ENCODE data around the gene CYB561D1. TPM values are rescaled to one million over a fixed set of nuclear protein-coding genes. Genes with fewer than 3 reads are reported as not detected.
"Not testable (repeated sequence)": the region's sequence is repeated elsewhere in the genome, so short reads cannot be mapped to it uniquely, and the experiment has no call there.

CYB561D1 gene
- total RNA-seq, 1 donor from 2014 or later: 4.2 TPM

- Histone ChIP-seq H3K4me1 (ENCODE audit: control insufficient read depth in 3 of 3, insufficient read depth in 3 of 3, low read length in 3 of 3) (peaks cover 33 to 45% (median 41%) of the 10 kb centered on the region in 3 donors), H3K36me3 (ENCODE audit: control insufficient read depth in 3 of 3, insufficient read depth in 3 of 3, low read length in 3 of 3) (peaks cover 0 to 3% (median 0%) of the 10 kb centered on the region in 3 donors), H3K27me3 (ENCODE audit: control insufficient read depth in 3 of 3, insufficient read depth in 3 of 3, low read length in 3 of 3) (peaks cover 0 to 4% (median 0%) of the 10 kb centered on the region in 3 donors), H3K9me3 (ENCODE audit: control insufficient read depth in 3 of 3, low read length in 3 of 3) (no peaks in the 10 kb centered on the region), H3K27ac (ENCODE audit: low read depth, low read length) (peak overlapping the region; percentile 80), H3K9ac (ENCODE audit: low read depth in 1 of 3, low read length in 3 of 3) (peak overlapping the region; percentile 71 to 87 (median 85)), H3K4me3 (ENCODE audit: low read length in 3 of 3) (peak overlapping the region; percentile 84 to 87 (median 85))
Measured at GRCh38 chr1:109467301-109467777, 26.6 kb upstream of the CYB561D1 start.

GRCh38 chr1:109468061-109468460, 25.8 kb upstream of the CYB561D1 start:
- Histone ChIP-seq H3K9ac (ENCODE audit: low read depth in 1 of 3, low read length in 3 of 3) (peak overlapping the region; percentile 71 to 87 (median 85)), H3K4me1 (ENCODE audit: control insufficient read depth in 3 of 3, insufficient read depth in 3 of 3, low read length in 3 of 3) (peaks cover 39 to 51% (median 48%) of the 10 kb centered on the region in 3 donors), H3K4me3 (ENCODE audit: low read length in 3 of 3) (peak overlapping the region; percentile 84 to 87 (median 85)), H3K36me3 (ENCODE audit: control insufficient read depth in 3 of 3, insufficient read depth in 3 of 3, low read length in 3 of 3) (peaks cover 0 to 3% (median 0%) of the 10 kb centered on the region in 3 donors), H3K9me3 (ENCODE audit: control insufficient read depth in 3 of 3, low read length in 3 of 3) (no peaks in the 10 kb centered on the region), H3K27me3 (ENCODE audit: control insufficient read depth in 3 of 3, insufficient read depth in 3 of 3, low read length in 3 of 3) (peaks cover 0 to 4% (median 0%) of the 10 kb centered on the region in 3 donors), H3K27ac (ENCODE audit: low read depth, low read length) (peak overlapping the region; percentile 80)

- Histone ChIP-seq H3K4me3 (ENCODE audit: low read length in 3 of 3) (peak overlapping the region; percentile 84 to 87 (median 85)), H3K27ac (ENCODE audit: low read depth, low read length) (peak overlapping the region; percentile 80), H3K4me1 (ENCODE audit: control insufficient read depth in 3 of 3, insufficient read depth in 3 of 3, low read length in 3 of 3) (peaks cover 47 to 59% (median 55%) of the 10 kb centered on the region in 3 donors), H3K9ac (ENCODE audit: low read depth in 1 of 3, low read length in 3 of 3) (peak overlapping the region; percentile 54 to 87 (median 71)), H3K27me3 (ENCODE audit: control insufficient read depth in 3 of 3, insufficient read depth in 3 of 3, low read length in 3 of 3) (peaks cover 0 to 2% (median 0%) of the 10 kb centered on the region in 3 donors), H3K36me3 (ENCODE audit: control insufficient read depth in 3 of 3, insufficient read depth in 3 of 3, low read length in 3 of 3) (peaks cover 0 to 3% (median 0%) of the 10 kb centered on the region in 3 donors), H3K9me3 (ENCODE audit: control insufficient read depth in 3 of 3, low read length in 3 of 3) (no peaks in the 10 kb centered on the region)
Measured at GRCh38 chr1:109468903-109469302, 25.0 kb upstream of the CYB561D1 start.

GRCh38 chr1:109470245-109470644, 23.6 kb upstream of the CYB561D1 start:
- H3K36me3 ChIP-seq (ENCODE audit: control insufficient read depth in 3 of 3, insufficient read depth in 3 of 3, low read length in 3 of 3): peaks cover 3 to 9% (median 6%) of the 10 kb centered on the region in 3 donors
- no peaks in the 10 kb centered on the region for H3K27me3 ChIP-seq (ENCODE audit: control insufficient read depth in 3 of 3, insufficient read depth in 3 of 3, low read length in 3 of 3)
- H3K9ac ChIP-seq (ENCODE audit: low read depth in 1 of 3, low read length in 3 of 3): peak overlapping the region in 2 of 3 donors; percentile 30 to 54
- H3K4me1 ChIP-seq (ENCODE audit: control insufficient read depth in 3 of 3, insufficient read depth in 3 of 3, low read length in 3 of 3): peaks cover 54 to 73% (median 67%) of the 10 kb centered on the region in 3 donors
- peak overlapping the region; percentile 80 for H3K27ac ChIP-seq (ENCODE audit: low read depth, low read length)
- H3K4me3 ChIP-seq (ENCODE audit: low read length in 3 of 3): peak overlapping the region; percentile 10 to 52 (median 31)
- H3K9me3 ChIP-seq (ENCODE audit: control insufficient read depth in 3 of 3, low read length in 3 of 3): no peaks in the 10 kb centered on the region

- Histone ChIP-seq H3K9ac (ENCODE audit: low read depth in 1 of 3, low read length in 3 of 3) (peak overlapping the region in 2 of 3 donors; percentile 7 to 20), H3K4me3 (ENCODE audit: low read length in 3 of 3) (peak overlapping the region in 1 of 3 donors; percentile 15), H3K27me3 (ENCODE audit: control insufficient read depth in 3 of 3, insufficient read depth in 3 of 3, low read length in 3 of 3) (no peaks in the 10 kb centered on the region), H3K4me1 (ENCODE audit: control insufficient read depth in 3 of 3, insufficient read depth in 3 of 3, low read length in 3 of 3) (peaks cover 68 to 93% (median 76%) of the 10 kb centered on the region in 3 donors), H3K27ac (ENCODE audit: low read depth, low read length) (peak overlapping the region; percentile 39), H3K36me3 (ENCODE audit: control insufficient read depth in 3 of 3, insufficient read depth in 3 of 3, low read length in 3 of 3) (peaks cover 25 to 34% (median 27%) of the 10 kb centered on the region in 3 donors), H3K9me3 (ENCODE audit: control insufficient read depth in 3 of 3, low read length in 3 of 3) (no peaks in the 10 kb centered on the region)
Measured at GRCh38 chr1:109472779-109473178, 21.1 kb upstream of the CYB561D1 start.

- not testable (repeated sequence) for H3K9me3 ChIP-seq (ENCODE audit: control insufficient read depth in 3 of 3, low read length in 3 of 3); H3K27me3 ChIP-seq (ENCODE audit: control insufficient read depth in 3 of 3, insufficient read depth in 3 of 3, low read length in 3 of 3)
- peak overlapping the region in 2 of 3 donors; percentile 9 to 15 for H3K4me3 ChIP-seq (ENCODE audit: low read length in 3 of 3)
- peaks cover 32 to 41% (median 34%) of the 10 kb centered on the region in 3 donors for H3K36me3 ChIP-seq (ENCODE audit: control insufficient read depth in 3 of 3, insufficient read depth in 3 of 3, low read length in 3 of 3)
- H3K27ac ChIP-seq (ENCODE audit: low read depth, low read length): peak overlapping the region; percentile 39
- H3K4me1 ChIP-seq (ENCODE audit: control insufficient read depth in 3 of 3, insufficient read depth in 3 of 3, low read length in 3 of 3): peaks cover 68 to 92% (median 78%) of the 10 kb centered on the region in 3 donors
- peak overlapping the region in 2 of 3 donors; percentile 7 to 20 for H3K9ac ChIP-seq (ENCODE audit: low read depth in 1 of 3, low read length in 3 of 3)
Measured at GRCh38 chr1:109473284-109474057, 20.4 kb upstream of the CYB561D1 start.

GRCh38 chr1:109474697-109475096, 19.2 kb upstream of the CYB561D1 start:
- Histone ChIP-seq H3K9me3 (ENCODE audit: control insufficient read depth in 3 of 3, low read length in 3 of 3) (no peaks in the 10 kb centered on the region), H3K9ac (ENCODE audit: low read depth in 1 of 3, low read length in 3 of 3) (no peak overlapping the region), H3K27me3 (ENCODE audit: control insufficient read depth in 3 of 3, insufficient read depth in 3 of 3, low read length in 3 of 3) (no peaks in the 10 kb centered on the region), H3K4me3 (ENCODE audit: low read length in 3 of 3) (peak overlapping the region in 1 of 3 donors; percentile 38), H3K27ac (ENCODE audit: low read depth, low read length) (peak overlapping the region; percentile 43), H3K4me1 (ENCODE audit: control insufficient read depth in 3 of 3, insufficient read depth in 3 of 3, low read length in 3 of 3) (peaks cover 70 to 94% (median 81%) of the 10 kb centered on the region in 3 donors), H3K36me3 (ENCODE audit: control insufficient read depth in 3 of 3, insufficient read depth in 3 of 3, low read length in 3 of 3) (peaks cover 37 to 50% (median 45%) of the 10 kb centered on the region in 3 donors)

GRCh38 chr1:109475261-109475660, 18.6 kb upstream of the CYB561D1 start:
- Histone ChIP-seq H3K9ac (ENCODE audit: low read depth in 1 of 3, low read length in 3 of 3) (no peak overlapping the region), H3K4me1 (ENCODE audit: control insufficient read depth in 3 of 3, insufficient read depth in 3 of 3, low read length in 3 of 3) (peaks cover 70 to 94% (median 80%) of the 10 kb centered on the region in 3 donors), H3K36me3 (ENCODE audit: control insufficient read depth in 3 of 3, insufficient read depth in 3 of 3, low read length in 3 of 3) (peaks cover 43 to 55% (median 51%) of the 10 kb centered on the region in 3 donors), H3K9me3 (ENCODE audit: control insufficient read depth in 3 of 3, low read length in 3 of 3) (no peaks in the 10 kb centered on the region), H3K4me3 (ENCODE audit: low read length in 3 of 3) (no peak overlapping the region), H3K27me3 (ENCODE audit: control insufficient read depth in 3 of 3, insufficient read depth in 3 of 3, low read length in 3 of 3) (no peaks in the 10 kb centered on the region), H3K27ac (ENCODE audit: low read depth, low read length) (no peak overlapping the region)

- Histone ChIP-seq H3K9me3 (ENCODE audit: control insufficient read depth in 3 of 3, low read length in 3 of 3) (no peaks in the 10 kb centered on the region), H3K36me3 (ENCODE audit: control insufficient read depth in 3 of 3, insufficient read depth in 3 of 3, low read length in 3 of 3) (peaks cover 53 to 64% (median 58%) of the 10 kb centered on the region in 3 donors), H3K27ac (ENCODE audit: low read depth, low read length) (no peak overlapping the region), H3K27me3 (ENCODE audit: control insufficient read depth in 3 of 3, insufficient read depth in 3 of 3, low read length in 3 of 3) (no peaks in the 10 kb centered on the region), H3K4me3 (ENCODE audit: low read length in 3 of 3) (no peak overlapping the region), H3K9ac (ENCODE audit: low read depth in 1 of 3, low read length in 3 of 3) (no peak overlapping the region), H3K4me1 (ENCODE audit: control insufficient read depth in 3 of 3, insufficient read depth in 3 of 3, low read length in 3 of 3) (peaks cover 75 to 94% (median 81%) of the 10 kb centered on the region in 3 donors)
Measured at GRCh38 chr1:109476825-109477224, 17.1 kb upstream of the CYB561D1 start.

- Histone ChIP-seq H3K27me3 (ENCODE audit: control insufficient read depth in 3 of 3, insufficient read depth in 3 of 3, low read length in 3 of 3) (no peaks in the 10 kb centered on the region), H3K4me1 (ENCODE audit: control insufficient read depth in 3 of 3, insufficient read depth in 3 of 3, low read length in 3 of 3) (peaks cover 81 to 94% (median 81%) of the 10 kb centered on the region in 3 donors), H3K9me3 (ENCODE audit: control insufficient read depth in 3 of 3, low read length in 3 of 3) (no peaks in the 10 kb centered on the region), H3K27ac (ENCODE audit: low read depth, low read length) (no peak overlapping the region), H3K9ac (ENCODE audit: low read depth in 1 of 3, low read length in 3 of 3) (no peak overlapping the region), H3K36me3 (ENCODE audit: control insufficient read depth in 3 of 3, insufficient read depth in 3 of 3, low read length in 3 of 3) (peaks cover 54 to 69% (median 61%) of the 10 kb centered on the region in 3 donors), H3K4me3 (ENCODE audit: low read length in 3 of 3) (no peak overlapping the region)
Measured at GRCh38 chr1:109477821-109478220, 16.1 kb upstream of the CYB561D1 start.
